HEK293 (cell line): Measurements from ENCODE around the gene LAMA4.

Experiments
- BCL11B ChIP-seq: fragments of 450-650 bp; formaldehyde crosslinking; IDR thresholded peaks from 2 replicates; pipeline ENCODE4 v1.5.1; 2016; ENCODE audit warnings: low read depth, missing biosample characterization, missing genetic modification characterization
- EGR2 ChIP-seq: fragments of 450-650 bp; formaldehyde crosslinking; IDR thresholded peaks from 2 replicates; pipeline ENCODE4 v1.5.1; 2016; ENCODE audit warnings: low read depth, missing biosample characterization, missing genetic modification characterization
- FEZF1 ChIP-seq: fragments of 450-650 bp; formaldehyde crosslinking; IDR thresholded peaks from 2 replicates; pipeline ENCODE4 v1.5.1; 2016; ENCODE audit warnings: missing biosample characterization, missing genetic modification characterization
- HOXA7 ChIP-seq: sonication (generic); formaldehyde crosslinking; IDR thresholded peaks from 2 replicates; pipeline ENCODE4 v1.8.1; 2022; ENCODE audit warnings: missing genetic modification reagents, borderline replicate concordance
- KLF8 ChIP-seq: fragments of 450-650 bp; formaldehyde crosslinking; IDR thresholded peaks from 2 replicates; pipeline ENCODE4 v1.5.1; 2016; ENCODE audit warnings: missing biosample characterization, missing genetic modification characterization
- MYNN ChIP-seq: fragments of 450-650 bp; formaldehyde crosslinking; IDR thresholded peaks from 2 replicates; pipeline ENCODE4 v1.5.1; 2016; ENCODE audit warnings: missing biosample characterization, missing genetic modification characterization, borderline replicate concordance
- OSR2 ChIP-seq: fragments of 450-650 bp; formaldehyde crosslinking; IDR thresholded peaks from 2 replicates; pipeline ENCODE4 v1.5.1; 2016; ENCODE audit warnings: missing biosample characterization, missing genetic modification characterization
- PATZ1 ChIP-seq: fragments of 450-650 bp; formaldehyde crosslinking; IDR thresholded peaks from 2 replicates; pipeline ENCODE4 v1.5.1; 2016; ENCODE audit warnings: missing biosample characterization, missing genetic modification characterization
- PBX3 ChIP-seq: sonication (generic); formaldehyde crosslinking; IDR thresholded peaks from 2 replicates; pipeline ENCODE4 v1.8.1; 2022; ENCODE audit warnings: mild to moderate bottlenecking, moderate library complexity, missing genetic modification reagents
- REPIN1 ChIP-seq: fragments of 450-650 bp; formaldehyde crosslinking; IDR thresholded peaks from 2 replicates; pipeline ENCODE4 v1.5.1; 2017; ENCODE audit warnings: missing biosample characterization, missing genetic modification characterization, low read depth
- SALL2 ChIP-seq: fragments of 450-650 bp; formaldehyde crosslinking; IDR thresholded peaks from 2 replicates; pipeline ENCODE4 v1.5.0; 2017; ENCODE audit warnings: missing biosample characterization, mild to moderate bottlenecking, missing genetic modification characterization, borderline replicate concordance
- SP7 ChIP-seq: fragments of 450-650 bp; formaldehyde crosslinking; IDR thresholded peaks from 2 replicates; pipeline ENCODE4 v1.5.1; 2016; ENCODE audit warnings: missing biosample characterization, missing genetic modification characterization
- ZBTB20 ChIP-seq: fragments of 450-650 bp; formaldehyde crosslinking; IDR thresholded peaks from 2 replicates; pipeline ENCODE4 v1.5.1; 2016; ENCODE audit warnings: missing biosample characterization, missing genetic modification characterization
- ZBTB7A ChIP-seq: fragments of 450-650 bp; formaldehyde crosslinking; IDR thresholded peaks from 2 replicates; pipeline ENCODE4 v1.5.1; 2016; ENCODE audit warnings: low read depth, missing biosample characterization, missing genetic modification characterization
- ZFP37 ChIP-seq: fragments of 450-650 bp; formaldehyde crosslinking; IDR thresholded peaks from 2 replicates; pipeline ENCODE4 v1.5.1; 2016; ENCODE audit warnings: missing biosample characterization, missing genetic modification characterization
- ZNF148 ChIP-seq: fragments of 450-650 bp; formaldehyde crosslinking; IDR thresholded peaks from 2 replicates; pipeline ENCODE4 v1.5.0; 2017; ENCODE audit warnings: missing biosample characterization, missing genetic modification characterization, borderline replicate concordance
- ZNF335 ChIP-seq: fragments of 450-650 bp; formaldehyde crosslinking; conservative IDR thresholded peaks from 2 replicates; pipeline ENCODE4 v1.5.1; 2016; ENCODE audit warnings: missing biosample characterization, missing genetic modification characterization
- ZNF354C ChIP-seq: fragments of 450-650 bp; formaldehyde crosslinking; IDR thresholded peaks from 2 replicates; pipeline ENCODE4 v1.5.1; 2016; ENCODE audit warnings: missing biosample characterization, missing genetic modification characterization, low read depth, borderline replicate concordance
- ZNF423 ChIP-seq: fragments of 450-650 bp; formaldehyde crosslinking; IDR thresholded peaks from 2 replicates; pipeline ENCODE4 v1.5.1; 2016; ENCODE audit warnings: missing biosample characterization, missing genetic modification characterization
- ZNF629 ChIP-seq: fragments of 450-650 bp; formaldehyde crosslinking; IDR thresholded peaks from 2 replicates; pipeline ENCODE4 v1.5.1; 2017; ENCODE audit warnings: missing biosample characterization, missing genetic modification characterization
- ZSCAN18 ChIP-seq: fragments of 450-650 bp; formaldehyde crosslinking; IDR thresholded peaks from 2 replicates; pipeline ENCODE4 v1.5.1; 2016; ENCODE audit warnings: missing biosample characterization, missing genetic modification characterization
- ZXDB ChIP-seq: fragments of 450-650 bp; formaldehyde crosslinking; IDR thresholded peaks from 2 replicates; pipeline ENCODE4 v1.5.1; 2016; ENCODE audit warnings: missing biosample characterization, missing genetic modification characterization
- TF ChIP-seq, protein P1 (sequence below): fragments of 450-650 bp; formaldehyde crosslinking; IDR thresholded peaks from 2 replicates; pipeline ENCODE4 v1.5.1; 2016; ENCODE audit warnings: missing biosample characterization, missing genetic modification characterization
- TF ChIP-seq, protein P2 (sequence below): fragments of 450-650 bp; formaldehyde crosslinking; IDR thresholded peaks from 2 replicates; pipeline ENCODE4 v1.5.1; 2017; ENCODE audit warnings: missing biosample characterization, missing genetic modification characterization
- TF ChIP-seq, protein P3 (sequence below): fragments of 450-650 bp; formaldehyde crosslinking; IDR thresholded peaks from 2 replicates; pipeline ENCODE4 v1.5.1; 2016; ENCODE audit warnings: missing biosample characterization, missing genetic modification characterization, borderline replicate concordance

LAMA4 gene

DNA sequence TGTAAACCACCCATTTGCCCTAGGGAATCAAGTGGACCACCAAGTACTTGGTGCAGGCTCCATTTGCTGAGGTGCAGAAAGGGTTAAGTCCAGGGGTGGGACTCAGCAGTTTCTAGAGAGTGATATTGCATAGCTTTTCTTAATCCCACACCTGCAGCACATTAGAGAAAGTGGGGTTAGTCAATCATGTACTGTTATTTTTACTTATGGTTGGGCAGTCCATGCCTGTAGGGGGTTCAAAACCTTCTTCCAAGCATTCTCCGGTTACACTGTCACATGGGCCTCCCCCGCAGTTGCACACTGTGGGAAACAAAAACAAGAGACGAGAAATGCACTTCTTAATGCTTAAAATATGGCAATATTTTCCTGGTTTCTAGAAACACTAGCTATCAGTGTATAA is 65.5 kb downstream of the LAMA4 start (continued):
- TF ChIP-seq ZNF629 (tag by site-specific recombination) (0 out of 2 replicates have a peak, but pooled peaks have one; percentile 27), ZBTB20 (tag by site-specific recombination) (no peak), PBX3 (CRISPR knock-in tag) (no peak), ZNF148 (no peak), EGR2 (tag by site-specific recombination) (peak; percentile 48), ZFP37 (tag by site-specific recombination) (no peak), FEZF1 (tag by site-specific recombination) (peak; percentile 57; the same call in 1 of the 2 replicates), REPIN1 (tag by site-specific recombination) (no peak), ZNF423 (tag by site-specific recombination) (peak; percentile 53; the same call in 1 of the 2 replicates), ZNF354C (no peak), ZBTB7A (tag by site-specific recombination) (no peak), ZXDB (tag by site-specific recombination) (peak; percentile 60; the same call in 1 of the 2 replicates), HOXA7 (CRISPR knock-in tag) (no peak), PATZ1 (tag by site-specific recombination) (0 out of 2 replicates have a peak, but pooled peaks have one; percentile 18), OSR2 (tag by site-specific recombination) (0 out of 2 replicates have a peak, but pooled peaks have one; percentile 29), MYNN (no peak), ZNF335 (tag by site-specific recombination) (no peak), ZSCAN18 (tag by site-specific recombination) (no peak), KLF8 (tag by site-specific recombination) (no peak), SP7 (tag by site-specific recombination) (peak; percentile 54), BCL11B (tag by site-specific recombination) (peak; percentile 84), SALL2 (no peak)
- TF ChIP-seq, protein P1, sequence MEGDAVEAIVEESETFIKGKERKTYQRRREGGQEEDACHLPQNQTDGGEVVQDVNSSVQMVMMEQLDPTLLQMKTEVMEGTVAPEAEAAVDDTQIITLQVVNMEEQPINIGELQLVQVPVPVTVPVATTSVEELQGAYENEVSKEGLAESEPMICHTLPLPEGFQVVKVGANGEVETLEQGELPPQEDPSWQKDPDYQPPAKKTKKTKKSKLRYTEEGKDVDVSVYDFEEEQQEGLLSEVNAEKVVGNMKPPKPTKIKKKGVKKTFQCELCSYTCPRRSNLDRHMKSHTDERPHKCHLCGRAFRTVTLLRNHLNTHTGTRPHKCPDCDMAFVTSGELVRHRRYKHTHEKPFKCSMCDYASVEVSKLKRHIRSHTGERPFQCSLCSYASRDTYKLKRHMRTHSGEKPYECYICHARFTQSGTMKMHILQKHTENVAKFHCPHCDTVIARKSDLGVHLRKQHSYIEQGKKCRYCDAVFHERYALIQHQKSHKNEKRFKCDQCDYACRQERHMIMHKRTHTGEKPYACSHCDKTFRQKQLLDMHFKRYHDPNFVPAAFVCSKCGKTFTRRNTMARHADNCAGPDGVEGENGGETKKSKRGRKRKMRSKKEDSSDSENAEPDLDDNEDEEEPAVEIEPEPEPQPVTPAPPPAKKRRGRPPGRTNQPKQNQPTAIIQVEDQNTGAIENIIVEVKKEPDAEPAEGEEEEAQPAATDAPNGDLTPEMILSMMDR, result no peak
- TF ChIP-seq, protein P2, sequence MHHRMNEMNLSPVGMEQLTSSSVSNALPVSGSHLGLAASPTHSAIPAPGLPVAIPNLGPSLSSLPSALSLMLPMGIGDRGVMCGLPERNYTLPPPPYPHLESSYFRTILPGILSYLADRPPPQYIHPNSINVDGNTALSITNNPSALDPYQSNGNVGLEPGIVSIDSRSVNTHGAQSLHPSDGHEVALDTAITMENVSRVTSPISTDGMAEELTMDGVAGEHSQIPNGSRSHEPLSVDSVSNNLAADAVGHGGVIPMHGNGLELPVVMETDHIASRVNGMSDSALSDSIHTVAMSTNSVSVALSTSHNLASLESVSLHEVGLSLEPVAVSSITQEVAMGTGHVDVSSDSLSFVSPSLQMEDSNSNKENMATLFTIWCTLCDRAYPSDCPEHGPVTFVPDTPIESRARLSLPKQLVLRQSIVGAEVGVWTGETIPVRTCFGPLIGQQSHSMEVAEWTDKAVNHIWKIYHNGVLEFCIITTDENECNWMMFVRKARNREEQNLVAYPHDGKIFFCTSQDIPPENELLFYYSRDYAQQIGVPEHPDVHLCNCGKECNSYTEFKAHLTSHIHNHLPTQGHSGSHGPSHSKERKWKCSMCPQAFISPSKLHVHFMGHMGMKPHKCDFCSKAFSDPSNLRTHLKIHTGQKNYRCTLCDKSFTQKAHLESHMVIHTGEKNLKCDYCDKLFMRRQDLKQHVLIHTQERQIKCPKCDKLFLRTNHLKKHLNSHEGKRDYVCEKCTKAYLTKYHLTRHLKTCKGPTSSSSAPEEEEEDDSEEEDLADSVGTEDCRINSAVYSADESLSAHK (tag by site-specific recombination), result peak; percentile 99
- TF ChIP-seq, protein P3, sequence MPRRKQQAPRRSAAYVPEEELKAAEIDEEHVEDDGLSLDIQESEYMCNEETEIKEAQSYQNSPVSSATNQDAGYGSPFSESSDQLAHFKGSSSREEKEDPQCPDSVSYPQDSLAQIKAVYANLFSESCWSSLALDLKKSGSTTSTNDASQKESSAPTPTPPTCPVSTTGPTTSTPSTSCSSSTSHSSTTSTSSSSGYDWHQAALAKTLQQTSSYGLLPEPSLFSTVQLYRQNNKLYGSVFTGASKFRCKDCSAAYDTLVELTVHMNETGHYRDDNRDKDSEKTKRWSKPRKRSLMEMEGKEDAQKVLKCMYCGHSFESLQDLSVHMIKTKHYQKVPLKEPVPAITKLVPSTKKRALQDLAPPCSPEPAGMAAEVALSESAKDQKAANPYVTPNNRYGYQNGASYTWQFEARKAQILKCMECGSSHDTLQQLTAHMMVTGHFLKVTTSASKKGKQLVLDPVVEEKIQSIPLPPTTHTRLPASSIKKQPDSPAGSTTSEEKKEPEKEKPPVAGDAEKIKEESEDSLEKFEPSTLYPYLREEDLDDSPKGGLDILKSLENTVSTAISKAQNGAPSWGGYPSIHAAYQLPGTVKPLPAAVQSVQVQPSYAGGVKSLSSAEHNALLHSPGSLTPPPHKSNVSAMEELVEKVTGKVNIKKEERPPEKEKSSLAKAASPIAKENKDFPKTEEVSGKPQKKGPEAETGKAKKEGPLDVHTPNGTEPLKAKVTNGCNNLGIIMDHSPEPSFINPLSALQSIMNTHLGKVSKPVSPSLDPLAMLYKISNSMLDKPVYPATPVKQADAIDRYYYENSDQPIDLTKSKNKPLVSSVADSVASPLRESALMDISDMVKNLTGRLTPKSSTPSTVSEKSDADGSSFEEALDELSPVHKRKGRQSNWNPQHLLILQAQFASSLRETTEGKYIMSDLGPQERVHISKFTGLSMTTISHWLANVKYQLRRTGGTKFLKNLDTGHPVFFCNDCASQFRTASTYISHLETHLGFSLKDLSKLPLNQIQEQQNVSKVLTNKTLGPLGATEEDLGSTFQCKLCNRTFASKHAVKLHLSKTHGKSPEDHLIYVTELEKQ (tag by site-specific recombination), result peak; percentile 50; the same call in 1 of the 2 replicates
